NCI-H2107 treated with DMSO at 0.1 percent for 48 hours (cell line): ENCODE results near the gene ARHGEF19.
"Not testable (repeated sequence)": the region's sequence is repeated elsewhere in the genome, so short reads cannot be mapped to it uniquely, and the experiment has no call there.

Experiments
- DNase-seq: peaks from one replicate; lab custom pipeline; 2025; ENCODE audit not compliant: unreplicated experiment; lab: John Stamatoyannopoulos, UW

Gene ARHGEF19

DNA sequence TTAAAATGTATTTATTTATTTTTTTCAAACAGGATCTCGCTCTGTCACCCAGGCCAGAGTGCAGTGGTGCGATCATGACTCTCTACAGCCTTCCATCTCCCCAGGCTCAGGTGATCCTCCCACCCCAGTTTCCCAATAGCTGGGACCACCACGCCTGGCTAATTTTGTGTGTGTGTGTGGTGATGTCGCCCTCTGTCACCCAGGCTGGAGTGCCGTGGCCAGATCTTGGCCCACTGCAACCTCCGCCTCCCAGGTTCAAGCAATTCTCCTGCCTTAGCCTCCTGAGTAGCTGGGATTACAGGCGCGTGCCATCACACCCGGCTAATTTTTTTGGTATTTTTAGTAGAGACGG is 44.3 kb downstream of the ARHGEF19 start:
- DNase-seq, result not testable (repeated sequence)

DNA sequence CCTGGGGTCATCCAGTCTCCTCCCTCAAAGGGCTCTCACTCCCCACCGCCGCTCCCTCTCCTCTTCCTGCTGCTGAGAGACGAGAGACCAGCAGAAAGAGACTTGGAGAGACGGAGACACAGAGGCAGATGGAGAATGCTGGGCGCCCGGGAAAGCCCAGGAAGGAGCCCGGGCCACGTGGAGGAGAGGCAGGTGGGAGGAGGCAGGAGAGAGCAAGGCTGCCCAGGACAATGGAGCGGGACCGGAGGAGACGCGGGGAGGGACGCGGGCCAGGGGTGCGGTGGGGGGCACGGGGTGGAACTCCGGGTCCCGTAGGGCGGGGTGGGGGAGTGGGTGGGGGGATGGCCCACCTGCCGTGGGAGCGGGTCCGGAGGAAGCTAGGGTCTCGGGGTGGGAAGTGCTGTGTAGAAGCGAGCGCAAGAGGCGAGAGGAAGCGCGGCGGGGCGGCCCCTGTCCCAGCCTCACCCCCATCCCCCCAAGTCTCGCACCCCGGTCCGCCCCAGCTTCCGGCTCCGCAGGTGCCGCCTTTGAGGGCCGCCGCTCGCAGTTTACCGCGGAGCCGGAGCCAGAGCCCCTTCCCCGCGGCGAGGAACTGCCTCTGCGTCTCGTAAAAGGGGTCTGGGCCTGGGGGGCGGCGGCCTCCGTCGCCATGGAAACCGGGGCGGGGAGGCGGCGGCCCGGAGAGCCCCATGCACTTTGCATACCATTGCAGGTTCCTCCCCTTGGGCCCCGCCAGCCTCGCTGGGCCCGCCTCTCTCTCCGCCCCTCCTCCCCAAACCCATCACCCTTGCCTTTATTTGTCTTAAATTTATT is 44.9 kb downstream of the ARHGEF19 start:
- DNase-seq, result no peak

DNA sequence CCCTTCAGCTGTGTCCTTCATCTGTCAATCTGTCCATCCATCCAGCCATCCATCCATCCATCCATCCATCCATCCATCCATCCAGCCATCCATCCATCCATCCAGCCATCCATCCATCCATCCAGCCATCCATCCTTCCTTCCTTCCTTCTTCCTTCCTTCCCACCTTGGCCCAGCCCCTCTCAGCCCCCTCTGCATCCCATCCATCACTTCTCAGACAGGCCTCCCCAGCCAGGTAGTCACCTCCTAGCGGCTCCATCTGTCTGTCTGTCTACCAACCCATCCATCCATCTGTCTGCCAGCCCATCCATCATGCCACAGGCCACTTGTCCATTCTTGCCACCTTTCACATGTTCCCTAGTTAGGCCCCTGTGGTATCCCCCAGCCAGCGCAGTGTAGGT is 46.3 kb downstream of the ARHGEF19 start:
- no peak for DNase-seq

DNA sequence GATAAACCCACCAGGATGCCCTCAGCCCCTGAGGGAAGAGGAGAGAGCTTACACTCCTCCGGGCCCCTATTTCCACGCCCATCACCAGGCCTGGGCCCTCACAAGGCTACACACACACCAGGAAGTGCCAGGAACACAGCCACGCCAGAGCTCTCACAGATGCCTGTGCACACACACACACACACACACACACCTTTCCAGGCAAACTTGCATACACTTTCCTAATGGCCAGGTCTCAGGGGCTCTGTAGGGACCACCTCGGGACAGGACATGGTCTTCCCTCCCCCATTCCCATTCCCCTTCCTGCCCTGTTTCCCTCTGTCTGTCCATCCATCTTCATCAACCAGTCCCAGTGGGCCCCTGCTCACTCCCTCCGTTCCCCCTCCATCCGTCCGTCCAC is 46.9 kb downstream of the ARHGEF19 start:
- no peak for DNase-seq

DNA sequence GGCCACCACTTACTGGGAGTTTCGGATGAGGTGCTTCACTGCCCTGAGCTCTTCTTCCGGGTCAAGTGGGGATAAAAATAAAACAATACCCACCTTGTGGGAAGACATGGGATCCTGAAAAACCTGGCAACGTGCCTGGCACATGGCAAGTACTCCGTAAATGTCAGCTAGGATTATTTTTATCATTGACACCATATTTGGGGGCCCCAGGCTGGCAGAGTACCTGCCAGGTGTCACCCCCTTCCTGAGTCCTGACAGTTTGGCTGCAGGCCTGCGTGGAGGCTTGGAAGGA is 47.4 kb downstream of the ARHGEF19 start:
- no peak for DNase-seq

DNA sequence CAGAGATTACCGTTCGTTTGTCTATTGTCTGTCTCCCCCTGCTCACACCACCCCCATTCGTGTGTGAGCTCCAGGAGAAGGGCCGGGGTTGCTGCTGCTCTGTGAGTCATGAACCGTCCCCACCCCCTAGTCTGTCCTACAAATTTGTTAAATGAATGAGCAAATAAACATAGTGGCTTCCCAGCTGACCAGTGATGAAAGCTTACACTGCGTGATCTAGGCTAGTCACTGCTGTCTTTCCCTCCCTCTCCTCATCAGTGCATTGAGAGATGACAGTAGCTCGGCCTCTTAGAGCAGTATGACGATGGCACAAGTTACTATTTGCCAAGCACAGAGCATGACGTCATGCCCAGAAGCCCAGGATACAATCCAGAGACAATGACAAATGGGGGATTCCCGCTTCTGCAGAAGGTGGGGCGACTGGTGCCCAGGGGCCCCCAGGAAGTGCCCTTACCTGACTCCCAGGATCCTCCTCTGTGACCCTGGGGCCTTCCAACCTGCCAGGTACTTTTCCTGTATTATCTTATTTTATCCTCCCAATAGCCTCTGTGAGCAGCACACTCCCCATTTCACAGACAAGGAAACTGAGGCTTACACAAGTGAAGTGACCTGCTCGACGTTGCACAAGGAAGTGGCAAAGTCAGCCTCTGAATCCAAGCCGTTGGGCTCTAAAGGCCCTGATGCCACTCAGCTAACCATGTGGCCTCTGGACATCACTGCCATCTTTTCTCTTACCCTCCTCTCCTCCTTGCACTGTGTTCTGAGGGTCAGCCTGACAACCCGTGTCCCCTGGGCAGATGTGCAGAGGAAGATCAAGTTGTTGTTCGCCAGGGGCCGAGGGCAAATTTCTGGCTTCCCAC is 48.0 kb downstream of the ARHGEF19 start:
- DNase-seq, result no peak

DNA sequence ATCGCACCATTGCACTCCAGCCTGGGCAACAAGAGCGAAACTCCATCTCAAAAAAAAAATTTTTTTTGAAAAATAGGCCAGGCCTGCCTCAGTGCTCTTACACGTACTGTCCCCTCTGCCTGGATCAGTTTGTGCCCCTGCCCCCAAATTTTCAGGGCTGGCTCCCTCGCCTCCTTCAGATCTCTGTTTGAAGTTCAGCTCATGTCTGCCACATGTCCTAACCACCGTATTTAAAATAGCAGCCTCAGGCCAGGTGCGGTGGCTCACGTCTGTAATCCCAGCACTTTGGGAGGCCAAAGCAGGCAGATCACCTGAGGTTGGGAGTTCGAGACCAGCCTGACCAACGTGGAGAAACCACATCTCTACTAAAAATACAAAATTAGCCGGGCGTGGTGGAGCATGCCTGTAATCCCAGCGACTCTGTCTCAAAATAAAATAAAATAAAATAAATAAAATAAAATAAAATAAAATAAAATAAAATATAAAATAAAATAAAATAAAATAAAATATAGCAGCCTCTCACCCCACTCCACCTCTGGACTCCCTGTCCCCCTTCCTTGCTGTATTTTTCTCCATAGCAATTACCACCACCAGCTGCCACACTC is 48.7 kb downstream of the ARHGEF19 start:
- DNase-seq, result not testable (repeated sequence)

DNA sequence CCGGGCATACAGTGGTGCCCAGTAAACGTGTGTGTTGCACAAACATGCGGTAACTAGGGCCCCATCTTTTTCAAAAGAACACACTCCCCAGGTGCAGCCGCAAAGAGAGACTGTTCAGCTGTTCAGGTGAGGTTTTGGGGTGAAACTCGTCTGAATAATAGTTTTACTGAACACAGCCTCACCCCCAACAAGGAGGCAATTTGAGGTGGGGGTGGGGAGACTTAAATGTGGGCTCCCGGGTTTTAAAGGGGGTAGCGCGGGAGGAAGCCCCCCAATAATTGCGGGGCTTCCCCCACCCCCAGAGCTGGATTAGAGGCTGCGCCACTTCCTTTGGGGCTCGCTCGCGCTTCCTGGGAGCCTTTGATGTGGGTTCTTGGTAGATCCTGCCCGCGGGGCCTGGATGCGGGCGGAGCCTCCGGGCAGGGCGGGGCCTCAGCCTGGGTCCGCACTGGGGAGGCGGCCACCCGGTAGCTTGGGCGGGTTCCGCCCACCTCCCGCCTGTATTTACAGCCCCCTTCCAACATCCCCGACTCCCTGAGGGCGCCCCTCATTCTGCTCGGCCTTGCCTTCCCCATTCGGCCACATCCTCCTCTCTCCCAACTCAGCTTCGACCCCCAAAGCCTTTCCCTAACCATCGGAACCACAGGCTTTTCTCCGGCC is 50.2 kb downstream of the ARHGEF19 start:
- DNase-seq, result no peak

DNA sequence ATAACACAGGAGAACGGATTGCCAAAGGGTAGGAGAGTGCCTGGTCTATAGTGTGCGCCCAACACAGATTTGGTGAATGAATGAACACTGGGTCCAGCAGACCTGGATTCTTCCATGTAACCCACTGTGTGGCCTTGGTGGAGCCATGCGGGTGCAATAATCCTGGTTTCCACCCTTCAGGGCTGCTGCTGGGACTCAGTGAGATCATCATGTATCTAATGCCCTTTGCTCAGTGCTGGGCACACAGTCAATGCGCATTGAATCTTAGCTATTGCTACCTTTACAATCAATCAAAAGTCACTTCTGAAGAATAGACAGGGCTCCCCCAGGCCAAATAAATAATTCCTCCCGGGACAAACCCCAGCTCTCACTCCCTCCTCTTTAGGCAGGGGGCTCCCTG is 50.7 kb downstream of the ARHGEF19 start:
- no peak for DNase-seq

DNA sequence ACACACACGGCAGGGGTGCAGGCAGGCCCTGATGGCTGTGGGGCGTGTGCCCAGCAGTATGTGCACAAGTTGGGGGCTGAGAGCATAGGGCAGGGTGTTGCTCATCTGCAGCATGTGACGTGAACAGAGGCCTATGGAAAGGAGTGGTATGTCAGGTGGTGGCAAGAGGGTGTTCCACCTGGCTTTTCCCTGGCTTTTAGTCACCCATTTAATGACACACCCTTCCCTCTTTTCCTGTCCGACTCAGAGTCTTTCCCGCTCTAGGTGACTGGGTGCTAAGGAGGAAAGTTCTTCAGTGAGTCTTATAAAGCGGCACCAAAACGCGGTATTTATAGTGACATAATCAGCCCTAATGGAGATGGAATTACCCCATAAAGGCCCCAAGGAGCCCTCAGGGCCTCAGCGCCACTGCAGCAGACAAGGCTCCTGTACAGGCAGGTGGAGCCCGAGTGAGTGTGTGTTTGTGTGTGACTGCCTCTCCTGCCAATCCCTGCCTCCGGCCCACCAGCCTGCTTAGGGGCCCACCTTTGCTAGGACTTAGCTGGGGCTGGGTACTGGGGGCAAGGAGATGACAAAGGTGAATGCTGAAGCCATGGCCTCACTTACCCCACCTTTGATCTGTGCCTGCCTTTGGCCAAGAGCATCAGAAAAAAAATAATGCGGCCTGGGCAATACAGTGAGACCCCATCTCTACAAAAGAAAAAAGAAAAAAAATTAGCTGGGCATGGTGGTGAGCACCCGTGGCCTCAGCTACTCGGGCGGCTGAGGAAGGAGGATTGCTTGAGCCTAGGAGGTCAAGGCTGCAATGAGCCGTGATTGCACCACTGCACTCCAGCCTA is 53.2 kb downstream of the ARHGEF19 start:
- DNase-seq, result no peak

DNA sequence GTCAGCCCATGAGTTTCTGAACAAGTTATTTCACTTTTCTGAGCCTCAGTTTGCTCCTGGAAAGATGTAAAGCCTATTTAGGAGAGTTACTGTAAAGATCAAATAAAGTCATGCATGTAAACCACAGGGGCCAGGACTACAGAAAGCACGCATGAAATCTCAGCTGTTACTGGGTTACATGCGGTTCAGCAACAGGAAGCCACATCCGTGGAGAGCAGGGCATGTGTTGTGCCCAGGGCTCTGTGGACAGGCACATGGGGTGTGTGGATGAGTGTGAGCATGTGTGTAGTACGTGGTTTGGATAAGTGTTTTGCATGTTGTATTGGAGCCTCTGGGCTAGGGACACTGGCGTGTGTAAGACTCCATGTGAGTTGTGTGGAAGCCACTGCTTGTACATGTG is 54.4 kb downstream of the ARHGEF19 start:
- DNase-seq, result no peak

DNA sequence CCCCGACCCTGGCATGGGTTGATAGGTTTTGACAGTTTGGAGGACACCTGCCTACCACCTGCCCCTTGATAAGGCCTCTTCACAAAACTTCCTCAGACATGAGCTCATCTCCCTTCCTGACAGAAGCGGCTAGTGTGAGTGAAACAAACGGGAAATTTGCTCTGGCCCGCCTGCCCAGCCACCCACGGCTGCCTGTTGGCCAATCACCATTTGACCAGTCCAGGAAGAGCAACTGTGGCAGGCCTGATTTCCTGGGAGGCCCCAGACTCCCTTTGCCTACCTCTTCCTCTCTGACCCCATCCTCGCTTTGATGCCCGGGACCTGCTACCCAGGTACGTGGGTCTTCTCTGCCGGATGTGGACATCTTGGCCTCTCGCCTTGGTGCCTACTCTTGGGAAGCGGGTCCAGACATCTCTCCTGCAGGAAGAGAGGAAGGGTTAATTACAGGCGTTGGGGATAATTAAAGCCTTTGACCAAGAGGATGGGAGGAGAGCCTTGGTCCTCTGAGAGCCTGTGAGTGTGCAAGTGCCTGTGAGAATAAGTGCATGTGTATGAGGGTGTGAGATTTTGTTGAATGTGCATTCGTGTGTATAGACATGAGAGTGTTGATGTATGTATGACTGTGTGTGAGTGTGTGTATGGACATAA is 55.5 kb downstream of the ARHGEF19 start:
- no peak for DNase-seq

DNA sequence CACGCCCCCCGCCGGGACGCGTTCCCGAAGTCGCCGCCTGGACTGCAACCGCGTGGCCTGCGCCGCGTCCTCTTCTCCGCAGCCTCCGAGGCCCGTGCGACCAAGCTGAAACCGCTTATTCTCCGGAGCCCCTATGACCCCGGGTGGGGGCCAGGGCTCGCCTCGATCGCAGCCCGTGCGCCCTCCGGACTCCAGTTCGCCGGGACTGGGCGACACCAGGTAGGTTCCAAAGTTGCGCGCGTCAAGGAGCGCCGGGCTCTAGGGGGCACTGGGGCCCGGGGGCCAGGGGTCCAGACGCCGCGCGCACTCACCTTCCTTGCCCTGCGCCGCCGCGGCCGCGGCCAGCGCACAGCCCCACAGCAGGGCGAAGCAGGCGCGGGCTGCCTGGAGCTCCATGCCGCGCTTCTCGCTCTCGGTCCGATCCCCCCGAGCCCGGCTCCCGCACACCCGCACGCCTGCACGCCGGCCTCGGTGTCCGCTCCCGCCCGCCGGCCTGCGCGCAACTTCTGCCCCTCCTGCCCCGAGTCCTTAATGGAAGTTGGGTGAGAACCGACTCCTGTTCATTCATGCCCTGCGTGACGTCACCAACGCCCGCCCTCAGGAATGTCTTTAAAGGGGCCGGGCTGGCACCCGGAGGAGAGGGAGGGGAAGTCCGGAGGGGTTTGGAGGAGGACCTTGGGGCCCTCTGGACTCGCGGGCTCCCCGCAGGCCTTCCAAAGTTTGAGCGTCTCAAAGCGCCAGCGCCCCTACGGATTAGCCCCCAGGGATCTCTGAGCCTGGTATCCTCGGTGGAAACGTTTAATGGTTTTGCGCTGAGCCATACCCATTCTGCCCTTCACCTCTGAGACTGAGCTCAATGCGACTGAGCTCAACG is 56.7 kb downstream of the ARHGEF19 start, which contains the start of gene EPHA2:
EPHA2 (minus strand) TSS at position 533 of the 874 bp plus-strand sequence; CDS start at position 396, 137 bp downstream.
- DNase-seq, result no peak

DNA sequence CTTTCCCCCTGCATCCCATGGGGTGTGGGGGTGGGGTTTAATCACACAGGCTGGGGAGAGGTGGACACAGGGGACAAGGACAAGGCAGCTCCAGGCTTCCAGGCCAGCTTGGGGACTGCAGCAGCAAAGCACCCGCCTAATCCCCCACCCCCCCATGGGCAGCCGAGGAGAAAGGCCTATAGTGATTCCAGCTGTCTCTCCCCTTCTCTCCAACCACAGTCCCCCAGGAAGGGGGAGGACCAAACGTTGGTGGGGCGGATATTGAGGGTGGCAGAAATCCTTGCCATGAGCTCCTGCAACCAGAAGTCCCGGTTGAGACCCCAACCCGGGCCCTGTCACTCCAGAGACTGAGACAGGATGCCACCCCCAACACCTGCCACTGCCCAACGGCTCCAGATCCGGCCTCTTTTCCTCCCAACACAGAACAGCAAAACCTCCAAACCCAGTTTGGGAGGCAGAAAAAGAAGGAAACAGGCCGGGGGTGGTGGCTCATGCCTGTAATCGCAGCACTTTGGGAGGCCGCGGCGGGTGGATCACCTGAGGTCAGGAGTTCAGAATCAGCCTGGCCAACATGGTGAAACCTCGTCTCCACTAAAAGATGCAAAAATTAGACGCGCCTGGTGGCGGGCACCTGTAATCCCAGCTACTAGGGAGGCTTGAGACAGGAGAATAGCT is 58.3 kb downstream of the ARHGEF19 start:
- no peak for DNase-seq

DNA sequence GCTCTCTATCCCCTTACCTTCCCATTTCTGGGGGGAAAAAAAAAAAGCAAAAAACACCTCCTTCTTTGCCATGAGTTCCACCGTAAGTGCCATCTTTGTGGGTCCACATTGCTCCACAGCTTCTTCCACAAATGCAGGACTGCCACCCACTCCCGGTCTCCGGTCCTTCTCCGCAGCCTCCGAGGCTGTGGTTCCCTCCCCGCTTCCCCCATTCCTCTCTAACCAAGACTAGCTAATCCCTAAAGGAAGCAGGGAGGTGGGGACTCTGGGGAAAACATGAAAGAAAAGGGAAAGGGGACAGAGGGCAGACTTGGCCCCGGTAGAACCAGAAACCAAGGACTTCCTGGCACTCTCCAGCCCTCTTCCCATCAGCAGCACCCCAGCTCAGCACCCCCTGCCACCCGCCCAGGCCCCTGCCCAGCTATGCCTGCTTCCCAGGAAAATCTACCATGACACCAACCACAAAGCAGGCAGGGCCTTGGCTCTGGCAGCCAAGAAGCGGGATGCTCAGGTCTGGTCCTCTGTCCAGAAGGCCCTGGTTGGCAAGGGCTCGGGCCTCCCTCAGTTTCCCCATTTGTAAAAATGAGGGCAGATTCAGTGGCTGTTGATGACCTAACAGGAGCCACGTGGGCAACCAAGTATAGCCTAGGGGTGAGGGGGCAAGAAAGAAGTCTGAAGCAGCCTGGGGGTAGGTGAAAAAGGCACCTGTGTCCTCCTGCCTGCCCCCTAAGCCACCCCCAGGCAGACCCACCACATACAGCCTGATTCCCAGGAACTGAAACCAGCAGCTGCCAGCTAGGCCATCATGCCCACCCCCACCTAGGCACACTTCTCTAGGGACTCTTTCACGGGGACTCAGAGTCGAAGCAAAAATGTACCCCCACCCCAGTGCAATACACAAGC is 59.1 kb downstream of the ARHGEF19 start:
- DNase-seq, result no peak

DNA sequence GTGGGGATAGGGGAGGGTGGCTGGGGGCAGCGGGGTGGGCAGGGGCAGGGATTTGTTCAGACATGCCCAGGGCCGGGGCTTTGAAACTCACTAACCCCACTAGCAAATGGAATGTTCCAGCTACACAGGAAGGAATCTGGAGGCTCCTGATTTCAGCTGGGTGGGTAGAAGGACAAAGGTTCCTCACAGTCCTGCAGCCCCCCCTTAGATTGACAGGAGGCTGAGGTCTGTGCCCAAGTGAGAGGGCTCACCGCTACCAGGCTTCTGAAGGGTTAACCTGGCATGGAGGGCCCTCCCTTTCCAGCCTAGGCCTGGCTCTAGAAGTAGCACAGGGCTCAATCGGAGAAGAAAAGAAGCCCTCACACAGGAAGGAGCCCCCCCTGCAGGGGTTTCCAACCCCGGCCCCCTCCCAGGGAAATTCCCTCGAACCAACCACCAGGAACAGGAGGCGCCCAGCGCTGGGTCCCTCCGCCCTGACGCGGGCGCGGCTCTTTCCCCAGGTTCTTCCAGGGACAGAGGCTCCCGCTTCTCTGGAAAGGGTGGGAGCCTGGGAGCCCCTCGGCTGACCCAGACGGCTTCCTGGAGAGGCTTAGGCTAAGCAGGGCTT is 59.9 kb downstream of the ARHGEF19 start:
- DNase-seq, result no peak

DNA sequence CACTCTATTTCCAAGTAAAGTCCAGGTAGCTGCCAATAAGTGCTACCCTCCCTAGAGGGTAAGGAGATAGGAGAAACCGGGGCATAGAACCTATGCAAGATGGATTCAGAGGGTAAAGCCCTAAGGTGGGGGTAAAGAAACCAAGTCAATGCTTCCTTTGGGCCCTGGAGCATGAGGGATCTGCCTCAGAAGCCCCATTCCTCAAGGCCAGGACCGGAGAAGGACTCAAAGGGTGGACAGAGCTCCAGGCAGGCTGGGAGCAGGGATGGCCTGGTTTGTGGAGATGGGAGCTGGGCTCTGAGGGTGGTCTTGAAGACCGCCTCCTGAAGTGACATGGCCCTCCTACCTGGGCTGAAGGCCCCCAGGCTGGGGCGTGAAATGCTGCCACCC is 60.5 kb downstream of the ARHGEF19 start:
- no peak for DNase-seq
